ENCODE measurements around the gene RNU6-8. TPM values are rescaled to one million over a fixed set of nuclear protein-coding genes. Genes with fewer than 3 reads are reported as not detected.

The RNU6-8 gene
- total and polyA plus RNA-seq, 2 donors (not counting 1 experiment from before 2014, with no cell fraction given), result not detected

GRCh38 chr14:32232481-32232880, 29.4 kb upstream of the RNU6-8 start:
- H3K4me1 ChIP-seq (ENCODE audit: control insufficient read depth, extremely low read depth, insufficient read depth, low read length), result peaks cover 6% of the 10 kb centered on the region
- H3K79me2 ChIP-seq (ENCODE audit: control insufficient read depth, insufficient read depth, low read length), result no peaks in the 10 kb centered on the region
- no peak overlapping the region for H3K27ac ChIP-seq (ENCODE audit: insufficient read depth, low read length)
- no peak for DNase-seq (ENCODE audit: low read depth in 2 of 2)
- no peak overlapping the region for H3K4me3 ChIP-seq (replicated peaks in 1 of 4; ENCODE audit: control extremely low read depth in 1 of 4, insufficient read depth in 1 of 4, low read depth in 3 of 4, low read length in 4 of 4)
- H3K9ac ChIP-seq (ENCODE audit: insufficient read depth, low read length), result no peak overlapping the region
- no peaks in the 10 kb centered on the region for H3K36me3 ChIP-seq (ENCODE audit: control insufficient read depth, insufficient read depth, low read length)
- no peak overlapping the region for H2AFZ ChIP-seq (ENCODE audit: low read length)
- H3K4me2 ChIP-seq (ENCODE audit: extremely low read depth, insufficient read depth, low read length), result no peak overlapping the region
- TF ChIP-seq CTCF (conservative IDR thresholded peaks at IDR 0.05 in 1 of 2, IDR thresholded peaks at IDR 0.05 in 1 of 2; ENCODE audit: low read depth in 1 of 2, low read length in 2 of 2), result no peak
- TF ChIP-seq EZH2 (IDR thresholded peaks at IDR 0.05; ENCODE audit: low read length, missing control alignments), result no peak
- no peaks in the 10 kb centered on the region for H3K27me3 ChIP-seq (ENCODE audit: control insufficient read depth, insufficient read depth, low read length)
- no peaks in the 10 kb centered on the region for H4K20me1 ChIP-seq (ENCODE audit: control insufficient read depth, extremely low read depth, insufficient read depth, low read length)
- no peaks in the 10 kb centered on the region for H3K9me3 ChIP-seq (ENCODE audit: control insufficient read depth, insufficient read depth, low read depth, low read length)

- H3K36me3 ChIP-seq (ENCODE audit: control insufficient read depth, insufficient read depth, low read length), result no peaks in the 10 kb centered on the region
- H3K4me3 ChIP-seq (replicated peaks in 1 of 4; ENCODE audit: control extremely low read depth in 1 of 4, insufficient read depth in 1 of 4, low read depth in 3 of 4, low read length in 4 of 4), result no peak overlapping the region
- no peaks in the 10 kb centered on the region for H4K20me1 ChIP-seq (ENCODE audit: control insufficient read depth, extremely low read depth, insufficient read depth, low read length)
- no peak overlapping the region for H2AFZ ChIP-seq (ENCODE audit: low read length)
- no peaks in the 10 kb centered on the region for H3K79me2 ChIP-seq (ENCODE audit: control insufficient read depth, insufficient read depth, low read length)
- peak; percentile 37 to 95 for DNase-seq (ENCODE audit: low read depth in 2 of 2)
- H3K27me3 ChIP-seq (ENCODE audit: control insufficient read depth, insufficient read depth, low read length), result no peaks in the 10 kb centered on the region
- H3K9me3 ChIP-seq (ENCODE audit: control insufficient read depth, insufficient read depth, low read depth, low read length), result no peaks in the 10 kb centered on the region
- peaks cover 6% of the 10 kb centered on the region for H3K4me1 ChIP-seq (ENCODE audit: control insufficient read depth, extremely low read depth, insufficient read depth, low read length)
- no peak overlapping the region for H3K4me2 ChIP-seq (ENCODE audit: extremely low read depth, insufficient read depth, low read length)
- no peak for TF ChIP-seq EZH2 (IDR thresholded peaks at IDR 0.05; ENCODE audit: low read length, missing control alignments)
- H3K9ac ChIP-seq (ENCODE audit: insufficient read depth, low read length), result no peak overlapping the region
- no peak overlapping the region for H3K27ac ChIP-seq (ENCODE audit: insufficient read depth, low read length)
Measured at GRCh38 chr14:32230695-32231280, 27.7 kb upstream of the RNU6-8 start.

GRCh38 chr14:32230181-32230580, 27.1 kb upstream of the RNU6-8 start:
- Histone ChIP-seq H3K4me3 (replicated peaks in 1 of 4; ENCODE audit: control extremely low read depth in 1 of 4, insufficient read depth in 1 of 4, low read depth in 3 of 4, low read length in 4 of 4) (no peak overlapping the region), H2AFZ (ENCODE audit: low read length) (no peak overlapping the region), H3K36me3 (ENCODE audit: control insufficient read depth, insufficient read depth, low read length) (no peaks in the 10 kb centered on the region), H3K4me2 (ENCODE audit: extremely low read depth, insufficient read depth, low read length) (no peak overlapping the region), H3K4me1 (ENCODE audit: control insufficient read depth, extremely low read depth, insufficient read depth, low read length) (peaks cover 6% of the 10 kb centered on the region), H3K27me3 (ENCODE audit: control insufficient read depth, insufficient read depth, low read length) (no peaks in the 10 kb centered on the region), H4K20me1 (ENCODE audit: control insufficient read depth, extremely low read depth, insufficient read depth, low read length) (no peaks in the 10 kb centered on the region), H3K79me2 (ENCODE audit: control insufficient read depth, insufficient read depth, low read length) (no peaks in the 10 kb centered on the region), H3K27ac (ENCODE audit: insufficient read depth, low read length) (no peak overlapping the region), H3K9me3 (ENCODE audit: control insufficient read depth, insufficient read depth, low read depth, low read length) (no peaks in the 10 kb centered on the region), H3K9ac (ENCODE audit: insufficient read depth, low read length) (no peak overlapping the region)
- no peak for TF ChIP-seq CTCF (conservative IDR thresholded peaks at IDR 0.05 in 1 of 2, IDR thresholded peaks at IDR 0.05 in 1 of 2; ENCODE audit: low read depth in 1 of 2, low read length in 2 of 2)
- TF ChIP-seq EZH2 (IDR thresholded peaks at IDR 0.05; ENCODE audit: low read length, missing control alignments), result no peak
- DNase-seq (ENCODE audit: low read depth in 2 of 2), result peak in 1 of 2 donors; percentile 93
